H1 (cell line): ENCODE measurements around the gene PTGER3. TPM values are rescaled to one million over a fixed set of nuclear protein-coding genes. Genes with fewer than 3 reads are reported as not detected.

Experiments used
- CTCF ChIA-PET: fragments of 300-600 bp; sonication (Branson Sonifier 250); formaldehyde crosslinking; loops from one replicate; lab custom pipeline; 2021; ENCODE audit not compliant: partially characterized antibody; lab: Charles Lee
- POLR2A ChIA-PET: fragments of 300-600 bp; sonication (Branson Sonifier 250); formaldehyde crosslinking; loops from one replicate; lab custom pipeline; 2021; ENCODE audit warnings: inconsistent platforms; ENCODE audit not compliant: partially characterized antibody; lab: Charles Lee
- DNase-seq, 2 experiments: peaks; one replicate each; pipeline versions ENCODE4 v3.0.0 to v3.0.0-alpha.2; 2010 to 2022; ENCODE audit warnings: low spot score in 2 of 2, low read depth in 1 of 2, mixed read lengths in 1 of 2
- FAIRE-seq: peaks from 2 replicates; lab custom pipeline; 2011; peaks lifted over from hg19 to GRCh38; lab: Jason Lieb, UNC
- H2AFZ ChIP-seq: 2 replicates; pipeline ENCODE4 v1.8.1; 2012; ENCODE audit warnings: low read length, inconsistent platforms
- H2AK5ac ChIP-seq: 2 replicates; pipeline ENCODE4 v1.6.1; 2013; ENCODE audit warnings: low read depth, low read length
- H2BK120ac ChIP-seq: replicated peaks from 2 replicates; pipeline ENCODE3; 2013; ENCODE audit warnings: low read depth, low read length, inconsistent platforms
- H2BK12ac ChIP-seq: 2 replicates; pipeline ENCODE4 v1.6.1; 2013; ENCODE audit warnings: low read depth, low read length
- H2BK15ac ChIP-seq: 2 replicates; pipeline ENCODE4 v1.6.1; 2013; ENCODE audit warnings: low read length
- H2BK20ac ChIP-seq: 2 replicates; pipeline ENCODE4 v1.6.1; 2013; ENCODE audit warnings: low read length
- H2BK5ac ChIP-seq: 2 replicates; pipeline ENCODE4 v1.6.1; 2013; ENCODE audit warnings: low read depth, low read length
- H3K14ac ChIP-seq: 2 replicates; pipeline ENCODE4 v1.6.1; 2013; ENCODE audit warnings: inconsistent platforms; ENCODE audit not compliant: insufficient read length
- H3K18ac ChIP-seq: 2 replicates; pipeline ENCODE4 v1.6.1; 2013; ENCODE audit warnings: low read length; ENCODE audit errors: extremely low read depth
- H3K23ac ChIP-seq: 2 replicates; pipeline ENCODE4 v1.6.1; 2013; ENCODE audit warnings: inconsistent platforms; ENCODE audit not compliant: insufficient read length
- H3K23me2 ChIP-seq: 2 replicates; pipeline ENCODE4 v1.6.1; 2013; ENCODE audit warnings: low read depth, low read length
- H3K27ac ChIP-seq: 2 replicates; pipeline ENCODE4 v1.6.1; 2011; ENCODE audit warnings: low read depth, low read length, inconsistent platforms
- H3K27me3 ChIP-seq, 4 experiments: replicated peaks in 1 of 4; 1 replicate in 1 of 4; 2 replicates in 3 of 4; pipeline versions ENCODE4 v1.6.1 to v1.8.1; 2011 to 2013; ENCODE audit warnings: low read length in 3 of 4, mild to moderate bottlenecking in 3 of 4, inconsistent platforms in 2 of 4, mixed read lengths in 2 of 4, moderate library complexity in 1 of 4; ENCODE audit not compliant: control insufficient read depth in 3 of 4, insufficient read depth in 3 of 4; ENCODE audit errors: extremely low read depth in 1 of 4
- H3K36me3 ChIP-seq, 4 experiments: 2 replicates each; pipeline versions ENCODE4 v1.6.1 to v1.8.1; 2011 to 2013; ENCODE audit warnings: mild to moderate bottlenecking in 4 of 4, low read length in 3 of 4, moderate library complexity in 2 of 4, control low read depth in 1 of 4, inconsistent platforms in 1 of 4; ENCODE audit not compliant: insufficient read depth in 4 of 4, control insufficient read depth in 2 of 4
- H3K4ac ChIP-seq: replicated peaks from 2 replicates; pipeline ENCODE3; 2013; ENCODE audit warnings: low read length, low read depth, mixed read lengths, inconsistent platforms; ENCODE audit not compliant: insufficient read length
- H3K4me1 ChIP-seq, 4 experiments: replicated peaks in 1 of 4; 1 replicate in 1 of 4; 2 replicates in 3 of 4; pipeline versions ENCODE4 v1.6.1 to v1.8.1; 2011 to 2013; ENCODE audit warnings: low read length in 3 of 4, inconsistent platforms in 2 of 4, mixed read lengths in 1 of 4; ENCODE audit not compliant: insufficient read depth in 4 of 4, control insufficient read depth in 3 of 4
- H3K4me2 ChIP-seq, 2 experiments: 2 replicates each; pipeline versions ENCODE4 v1.6.1 to v1.8.1; 2011 to 2013; ENCODE audit warnings: low read depth in 2 of 2, low read length in 2 of 2, control low read depth in 1 of 2, inconsistent platforms in 1 of 2, mild to moderate bottlenecking in 1 of 2; ENCODE audit not compliant: insufficient read depth in 1 of 2
- H3K4me3 ChIP-seq, 4 experiments: fragments of 200-600, 300-600 bp in 1 of 4; sonication (generic), shearing (Covaris generic), sonication (Bioruptor Twin) in 1 of 4; 2 replicates each; pipeline versions ENCODE4 v1.5.1 to v1.8.1; 2011 to 2016; ENCODE audit warnings: low read length in 4 of 4, low read depth in 3 of 4, control low read depth in 2 of 4, inconsistent platforms in 2 of 4, mild to moderate bottlenecking in 2 of 4, mixed read lengths in 1 of 4, moderate library complexity in 1 of 4; ENCODE audit not compliant: insufficient read depth in 2 of 4; ENCODE audit errors: extremely low read depth in 1 of 4
- H3K56ac ChIP-seq: replicated peaks from 2 replicates; pipeline ENCODE3; 2013; ENCODE audit warnings: low read depth, mild to moderate bottlenecking, mixed read lengths, low read length, inconsistent platforms; ENCODE audit not compliant: insufficient read length
- H3K79me1 ChIP-seq: 2 replicates; pipeline ENCODE4 v1.6.1; 2013; ENCODE audit warnings: low read depth, low read length, control low read depth
- H3K79me2 ChIP-seq, 2 experiments: 2 replicates each; pipeline versions ENCODE4 v1.6.1 to v1.8.1; 2012 to 2013; ENCODE audit warnings: low read length in 2 of 2, mild to moderate bottlenecking in 2 of 2, inconsistent platforms in 1 of 2; ENCODE audit not compliant: insufficient read depth in 2 of 2, control insufficient read depth in 1 of 2
- H3K9ac ChIP-seq, 4 experiments: replicated peaks in 1 of 4; 1 replicate in 1 of 4; 2 replicates in 3 of 4; pipeline versions ENCODE4 v1.6.1 to v1.8.1; 2011 to 2013; ENCODE audit warnings: low read depth in 3 of 4, low read length in 3 of 4, control low read depth in 2 of 4, mild to moderate bottlenecking in 2 of 4, moderate library complexity in 2 of 4, inconsistent platforms in 1 of 4; ENCODE audit errors: extremely low read depth in 1 of 4
- H3K9me3 ChIP-seq, 2 experiments: 2 replicates each; pipeline versions ENCODE4 v1.6.1 to v1.8.1; 2012 to 2013; ENCODE audit warnings: mild to moderate bottlenecking in 2 of 2, moderate library complexity in 2 of 2, control low read depth in 1 of 2, inconsistent platforms in 1 of 2, low read depth in 1 of 2, low read length in 1 of 2, mixed read lengths in 1 of 2; ENCODE audit not compliant: insufficient read depth in 2 of 2
- H4K20me1 ChIP-seq, 2 experiments: replicated peaks in 1 of 2; 2 replicates each; pipeline versions ENCODE3 to v1.8.1; 2011 to 2013; ENCODE audit warnings: inconsistent platforms in 2 of 2, low read length in 2 of 2, mild to moderate bottlenecking in 1 of 2; ENCODE audit not compliant: insufficient read depth in 2 of 2, control insufficient read depth in 1 of 2
- H4K5ac ChIP-seq: 2 replicates; pipeline ENCODE4 v1.6.1; 2013; ENCODE audit warnings: low read length, low read depth, mixed read lengths, inconsistent platforms; ENCODE audit not compliant: insufficient read length
- H4K8ac ChIP-seq: 2 replicates; pipeline ENCODE4 v1.8.0; 2013; ENCODE audit warnings: mild to moderate bottlenecking, moderate library complexity, low read length, inconsistent platforms; ENCODE audit not compliant: insufficient read depth; ENCODE audit errors: extremely low read depth
- H4K91ac ChIP-seq: replicated peaks from 2 replicates; pipeline ENCODE3; 2013; ENCODE audit warnings: low read length, mixed read lengths, inconsistent platforms; ENCODE audit not compliant: insufficient read length
- ASH2L ChIP-seq: fragments of 200-600, 300-600 bp; sonication (generic); IDR thresholded peaks from one replicate; pipeline ENCODE4 v1.7.1; 2017; ENCODE audit warnings: low read length
- RAD21 ChIP-seq, 2 experiments: IDR thresholded peaks in 1 of 2; conservative IDR thresholded peaks in 1 of 2; 2 replicates each; pipeline ENCODE4 v1.6.1; 2011; ENCODE audit warnings: low read depth in 2 of 2, low read length in 2 of 2, improper control_type of control experiment in 1 of 2, inconsistent platforms in 1 of 2, mild to moderate bottlenecking in 1 of 2, moderate library complexity in 1 of 2
- WGBS, 2 experiments: shearing (Covaris generic) in 1 of 2; methylation state at CpG; one replicate each; pipeline versions ENCODE4 v1.1.6 to v1.1.7; 2013 to 2015; ENCODE audit warnings: low lambda C conversion rate in 2 of 2, mixed read lengths in 2 of 2, inconsistent platforms in 1 of 2, low coverage in 1 of 2, missing lambda C conversion rate in 1 of 2; ENCODE audit not compliant: insufficient replicate concordance in 2 of 2, insufficient coverage in 1 of 2, insufficient read length in 1 of 2; ENCODE audit errors: extremely low coverage in 1 of 2, missing lambda C conversion rate in 1 of 2; 5-methylcytosine and 5-hydroxymethylcytosine counted together
- polyA plus RNA-seq, 7 experiments: library from polyadenylated mRNA; depleted of rRNA in 3 of 7; stranded (reverse) in 5 of 7; unstranded in 2 of 7; fragments of >200 nt in 5 of 7; fragments of 200-250 nt in 2 of 7; gene quantifications; 1 replicate in 5 of 7; 2 replicates in 1 of 7; 4 replicates in 1 of 7; pipeline versions ENCODE4 v1.2.1 to v1.2.3, GENCODE V29; 2011 to 2013; ENCODE audit warnings: missing spikeins in 2 of 7, mixed read lengths in 2 of 7
- total RNA-seq: library from RNA; stranded (reverse); fragmentation: NEBNext Ultra II Directional; extraction: Animal tissue kit (Norgen Biotek cat#: 25700); gene quantifications from 2 replicates; pipeline ENCODE4 v1.2.1, GENCODE V29; 2021
- TF ChIP-seq, protein P1 (sequence below), 3 experiments: IDR thresholded peaks; 1 replicate in 2 of 3; 2 replicates in 1 of 3; pipeline versions ENCODE4 v1.5.1 to v1.6.1; 2011; ENCODE audit warnings: low read length in 3 of 3, mild to moderate bottlenecking in 3 of 3, inconsistent platforms in 2 of 3, low read depth in 1 of 3, moderate library complexity in 1 of 3; ENCODE audit not compliant: insufficient read depth in 1 of 3; ENCODE audit errors: control extremely low read depth in 1 of 3

Gene PTGER3
- total and polyA plus RNA-seq, 2 of the 8 experiments (the other 6 are each of a cell fraction or from before 2014, with no cell fraction given) = 0.38 to 0.82 TPM

DNA sequence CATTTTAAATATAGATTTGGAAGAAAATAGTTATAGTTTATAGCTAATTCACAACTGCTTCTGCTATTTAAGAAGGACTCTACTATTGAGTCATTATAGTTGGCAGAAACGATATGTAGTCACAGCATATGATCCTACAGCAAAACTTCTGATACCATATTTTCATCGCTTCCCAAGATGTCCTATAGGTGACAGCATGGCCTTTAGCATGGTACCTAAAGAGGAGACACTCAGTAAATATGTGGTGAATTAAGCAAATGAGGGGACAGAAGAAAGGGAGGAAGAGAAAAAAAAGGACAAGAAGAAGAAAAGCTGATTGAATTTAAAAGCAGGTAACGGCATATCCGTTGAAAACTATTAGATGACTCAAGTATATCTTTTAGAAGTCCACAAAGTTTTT lies 77.2 kb downstream of the PTGER3 start:
- ChIA-PET POLR2A (no interaction called here), CTCF (interaction anchor here (1.1 to 1.6 kb wide), 3 partner anchors 10 to 76 kb away, joined by 3 to 5 read pairs (median 4); no protein-coding TSS in a partner anchor)
- H4K5ac ChIP-seq = no peak overlapping the region
- no peaks in the 10 kb centered on the region for H3K4me1 ChIP-seq
- no peak overlapping the region for H2BK5ac ChIP-seq
- H3K79me1 ChIP-seq = no peaks in the 10 kb centered on the region
- no peak overlapping the region for H3K4ac ChIP-seq
- H3K23ac ChIP-seq = no peak overlapping the region
- WGBS, 2 experiments = 95% methylated on average over 4 of the region's 4 CpGs; no CpG with 5 or more reads in 1 of the 2 experiments
- no peak overlapping the region for H2BK15ac ChIP-seq
- H2BK12ac ChIP-seq = no peak overlapping the region
- no peaks in the 10 kb centered on the region for H4K20me1 ChIP-seq
- no peak overlapping the region for H3K14ac ChIP-seq
- H3K4me2 ChIP-seq = no peak overlapping the region
- TF ChIP-seq RAD21 (IDR thresholded peaks at IDR 0.05 in 1 of 2, conservative IDR thresholded peaks at IDR 0.05 in 1 of 2; ENCODE audit: low read depth in 2 of 2, low read length in 2 of 2) = peak; percentile 36 to 49
- TF ChIP-seq, protein P1, sequence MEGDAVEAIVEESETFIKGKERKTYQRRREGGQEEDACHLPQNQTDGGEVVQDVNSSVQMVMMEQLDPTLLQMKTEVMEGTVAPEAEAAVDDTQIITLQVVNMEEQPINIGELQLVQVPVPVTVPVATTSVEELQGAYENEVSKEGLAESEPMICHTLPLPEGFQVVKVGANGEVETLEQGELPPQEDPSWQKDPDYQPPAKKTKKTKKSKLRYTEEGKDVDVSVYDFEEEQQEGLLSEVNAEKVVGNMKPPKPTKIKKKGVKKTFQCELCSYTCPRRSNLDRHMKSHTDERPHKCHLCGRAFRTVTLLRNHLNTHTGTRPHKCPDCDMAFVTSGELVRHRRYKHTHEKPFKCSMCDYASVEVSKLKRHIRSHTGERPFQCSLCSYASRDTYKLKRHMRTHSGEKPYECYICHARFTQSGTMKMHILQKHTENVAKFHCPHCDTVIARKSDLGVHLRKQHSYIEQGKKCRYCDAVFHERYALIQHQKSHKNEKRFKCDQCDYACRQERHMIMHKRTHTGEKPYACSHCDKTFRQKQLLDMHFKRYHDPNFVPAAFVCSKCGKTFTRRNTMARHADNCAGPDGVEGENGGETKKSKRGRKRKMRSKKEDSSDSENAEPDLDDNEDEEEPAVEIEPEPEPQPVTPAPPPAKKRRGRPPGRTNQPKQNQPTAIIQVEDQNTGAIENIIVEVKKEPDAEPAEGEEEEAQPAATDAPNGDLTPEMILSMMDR (IDR thresholded peaks at IDR 0.05; ENCODE audit: control extremely low read depth in 1 of 3, insufficient read depth in 1 of 3, low read depth in 1 of 3, low read length in 3 of 3) = peak in 1 of 3 experiments; percentile 14; a peak in 1 of 4 replicates
- no peak for TF ChIP-seq ASH2L
- no peak overlapping the region for H2BK120ac ChIP-seq
- no peak overlapping the region for H2AK5ac ChIP-seq
- DNase-seq (no peak), FAIRE-seq (no peak)
- H3K23me2 ChIP-seq = no peaks in the 10 kb centered on the region
- no peaks in the 10 kb centered on the region for H3K36me3 ChIP-seq
- H4K8ac ChIP-seq = no peak overlapping the region
- no peaks in the 10 kb centered on the region for H3K27me3 ChIP-seq
- H3K9ac ChIP-seq = no peak overlapping the region
- H3K9me3 ChIP-seq = no peaks in the 10 kb centered on the region
- H2AFZ ChIP-seq = no peak overlapping the region
- no peak overlapping the region for H3K18ac ChIP-seq
- no peaks in the 10 kb centered on the region for H3K79me2 ChIP-seq
- no peak overlapping the region for H3K4me3 ChIP-seq
- no peak overlapping the region for H2BK20ac ChIP-seq
- H3K56ac ChIP-seq = no peak overlapping the region
- no peak overlapping the region for H3K27ac ChIP-seq
- no peak overlapping the region for H4K91ac ChIP-seq
